Measurements from ENCODE around the gene ADGB.
A peak's percentile ranks its signal among the peaks of the same experiment; 100 is the strongest.
"Not testable (repeated sequence)": the region's sequence is repeated elsewhere in the genome, so short reads cannot be mapped to it uniquely, and the experiment has no call there.

ADGB gene

DNA sequence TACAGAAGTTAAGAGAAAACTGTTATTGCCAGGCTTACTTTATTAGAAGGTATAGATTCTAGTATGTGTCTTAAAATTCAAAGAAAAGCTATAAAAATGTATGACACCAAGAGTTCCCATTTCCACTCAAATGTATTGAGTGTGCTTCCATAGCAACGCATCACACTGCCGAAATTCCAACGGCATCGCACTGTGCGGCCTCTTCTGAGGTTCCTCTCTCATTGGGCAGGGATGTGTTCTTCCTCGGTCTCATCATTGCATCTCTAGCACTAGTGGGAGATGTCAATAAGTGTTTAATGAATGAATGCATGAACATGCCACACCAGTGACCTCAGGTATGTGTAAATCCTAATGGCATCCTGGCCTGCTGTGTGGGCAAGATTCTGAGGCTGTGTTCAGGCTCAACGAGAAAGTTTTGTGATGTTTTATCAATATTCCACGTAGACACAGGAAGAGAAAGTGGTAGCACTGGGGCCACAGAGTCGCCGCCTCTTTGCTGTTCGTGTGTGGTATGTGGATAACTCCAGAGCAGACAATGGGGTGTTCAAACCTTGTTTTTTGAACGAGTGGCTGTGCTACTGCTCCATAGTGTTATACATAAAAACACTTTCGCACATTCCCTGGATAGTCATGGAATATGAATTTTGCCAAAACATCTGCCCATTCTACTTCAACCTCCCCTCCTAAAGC, 171.6 kb downstream of the ADGB start:
- DNase-seq, result no peak

DNA sequence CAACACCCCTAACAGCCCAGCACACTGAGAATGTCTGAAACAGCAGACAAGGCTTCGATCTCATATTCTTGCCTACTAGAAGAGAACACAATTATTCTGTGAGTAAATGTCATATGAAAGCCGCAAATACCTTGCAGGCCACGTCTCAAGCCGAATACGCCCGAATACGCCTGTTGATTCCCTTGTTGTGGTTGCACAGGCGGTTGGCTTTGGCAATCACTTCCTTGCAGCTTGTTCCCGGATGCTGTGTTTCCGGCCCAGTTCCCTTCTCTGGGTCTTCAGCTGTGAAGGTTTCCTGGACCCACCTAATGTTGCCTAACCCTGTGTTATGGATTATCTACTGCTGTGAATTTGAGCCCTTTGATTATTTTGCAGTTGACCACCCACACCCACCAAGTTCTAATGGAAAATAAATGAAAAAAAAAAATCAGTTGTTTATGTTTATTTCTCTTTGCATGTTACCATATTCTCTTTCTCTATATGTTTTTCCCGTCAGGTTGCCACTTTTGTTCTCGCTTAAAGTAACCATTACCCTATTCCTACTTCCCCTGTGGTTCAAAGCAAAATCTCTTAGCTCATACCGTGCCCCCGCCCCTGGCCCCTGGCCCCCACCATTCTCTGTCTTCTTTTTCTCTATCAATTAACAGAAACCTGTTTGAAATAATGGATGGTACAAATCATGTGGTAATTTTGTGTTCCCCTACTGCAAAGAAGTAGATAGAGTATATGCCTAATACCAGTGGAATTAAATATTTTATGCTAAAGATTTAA, 172.4 kb downstream of the ADGB start:
- peak; percentile 24 to 26 for DNase-seq

- no peak for DNase-seq
Measured at GRCh38 chr6:146775220-146775619, 176.4 kb downstream of the ADGB start.

GRCh38 chr6:146781836-146782235, 183.1 kb downstream of the ADGB start:
- DNase-seq, result no peak

GRCh38 chr6:146785001-146785585, 186.3 kb downstream of the ADGB start:
- peak; percentile 10 to 30 for DNase-seq

DNA sequence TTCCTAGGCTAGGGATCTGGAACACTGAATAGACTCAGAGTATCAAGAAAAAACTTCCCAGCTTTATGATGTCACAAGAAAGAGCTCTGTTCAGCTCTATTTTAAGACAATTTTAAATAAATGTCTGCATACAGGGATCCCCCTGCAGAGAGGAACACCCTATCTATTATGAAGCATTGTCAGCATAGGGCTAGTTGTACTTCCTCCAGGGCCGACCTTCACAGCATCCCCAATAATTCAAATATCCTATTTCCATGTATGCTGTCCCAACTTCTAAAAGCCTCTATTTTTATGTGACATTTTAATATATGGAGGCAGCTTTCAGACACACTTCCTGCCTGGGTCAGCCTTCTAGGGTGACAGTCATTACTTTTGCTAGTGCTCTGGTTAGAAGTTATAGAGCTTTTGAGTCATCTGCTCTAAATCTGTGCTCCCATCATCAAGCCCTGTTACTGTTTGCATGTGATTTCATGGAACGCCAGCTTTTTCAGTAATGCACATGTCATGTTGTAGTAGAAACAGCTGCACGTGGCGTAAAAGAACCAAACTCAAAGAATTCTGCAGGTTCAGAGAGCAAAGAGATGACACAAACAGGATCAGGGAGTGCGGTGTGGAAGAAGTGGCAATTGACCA, 189.2 kb downstream of the ADGB start:
- DNase-seq, result no peak

DNA sequence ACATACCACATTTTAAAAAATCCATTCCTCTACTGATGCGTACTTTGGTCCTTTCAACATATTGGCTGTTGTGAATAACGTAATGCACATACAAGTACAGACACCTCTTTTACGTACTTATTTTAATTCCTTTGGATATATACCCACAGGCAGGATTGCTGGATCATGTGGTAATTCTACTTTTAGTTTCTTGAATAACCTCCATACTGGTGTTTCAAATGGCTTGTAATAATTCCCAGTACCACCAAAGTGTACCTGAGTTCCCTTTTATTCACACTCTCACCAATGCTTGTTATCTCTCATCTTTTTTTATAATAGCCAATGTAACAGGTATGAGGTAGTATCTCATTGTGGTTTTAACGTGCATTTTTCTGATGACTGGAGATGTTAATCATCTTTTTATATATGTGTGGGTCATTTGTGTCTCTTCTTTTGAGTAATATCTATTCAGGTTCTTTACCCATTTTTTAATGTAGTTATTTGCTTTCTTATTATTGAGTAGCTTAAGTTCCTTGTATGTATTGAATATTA, 191.9 kb downstream of the ADGB start:
- no peak for DNase-seq

GRCh38 chr6:146791930-146792329, 193.2 kb downstream of the ADGB start:
- no peak for DNase-seq

DNA sequence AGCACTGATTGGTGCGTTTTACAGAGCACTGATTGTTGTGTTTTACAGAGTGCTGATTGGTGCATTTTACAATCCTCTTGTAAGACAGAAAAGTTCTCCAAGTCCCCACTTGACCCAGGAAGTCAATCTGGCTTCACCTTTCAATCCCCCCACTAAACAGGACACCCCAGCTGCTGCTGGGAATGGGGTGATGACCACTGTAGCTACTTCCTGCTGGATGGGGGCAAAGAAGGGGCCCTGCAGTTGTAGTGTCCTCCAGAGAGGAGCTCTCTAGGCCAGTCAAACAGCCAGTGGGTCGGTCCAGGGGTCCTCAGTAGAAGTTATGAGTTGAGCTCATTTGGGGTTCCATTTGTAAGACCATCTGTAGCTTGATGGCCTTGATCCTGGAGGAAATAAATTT, 194.4 kb downstream of the ADGB start:
- DNase-seq, result not testable (repeated sequence)

DNA sequence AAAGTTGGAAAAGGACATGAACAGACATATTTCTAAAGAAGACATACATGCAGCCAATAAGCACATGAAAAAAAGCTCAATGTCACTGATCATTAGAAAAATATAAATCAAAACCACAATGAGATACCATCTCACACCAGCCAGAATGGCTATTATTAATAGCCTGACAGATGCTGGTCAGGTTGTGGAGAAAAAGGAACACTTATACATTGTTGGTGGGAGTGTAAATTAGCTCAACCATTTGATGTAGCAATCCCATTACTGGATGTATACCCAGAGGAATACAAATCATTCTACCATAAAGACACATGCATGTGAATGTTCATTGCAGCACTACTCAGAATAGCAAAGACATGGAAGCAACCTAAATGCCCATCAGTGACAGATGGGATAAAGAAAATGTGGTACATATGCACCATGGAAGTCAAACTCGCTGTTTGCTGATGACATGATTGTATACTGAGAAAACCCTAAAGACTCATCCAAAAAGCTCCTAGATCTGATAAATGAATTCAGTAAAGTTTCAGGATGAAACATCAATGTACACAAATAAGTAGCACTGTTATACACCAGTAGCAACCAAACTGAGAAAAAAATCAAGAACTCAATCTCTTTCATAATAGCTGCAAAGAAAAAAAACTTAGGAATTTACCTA, 196.8 kb downstream of the ADGB start:
- no peak for DNase-seq

DNA sequence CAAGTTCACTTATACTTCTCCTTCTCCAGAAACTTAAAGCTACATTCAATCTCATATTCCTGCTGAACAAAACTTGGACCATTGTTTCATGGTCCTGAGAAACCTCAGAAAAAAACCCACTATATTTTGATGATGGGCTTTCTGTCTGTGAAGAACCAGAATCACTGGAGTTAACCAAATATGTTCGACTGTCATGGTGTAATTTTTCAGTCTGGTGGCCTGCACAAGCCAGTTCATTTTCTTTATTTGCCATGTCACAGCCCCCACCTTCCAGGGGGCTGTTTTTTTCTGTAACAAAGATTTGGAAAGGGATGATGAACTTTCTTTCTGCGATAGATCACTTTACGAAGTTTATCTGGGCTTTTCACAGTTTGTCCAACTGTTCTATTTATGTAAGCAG, 204.4 kb downstream of the ADGB start:
- DNase-seq, result not testable (repeated sequence)

GRCh38 chr6:146803601-146804000, 204.8 kb downstream of the ADGB start:
- no peak for DNase-seq

- no peak for DNase-seq
Measured at GRCh38 chr6:146805546-146806325, 207.0 kb downstream of the ADGB start.

GRCh38 chr6:146809014-146809413, 210.2 kb downstream of the ADGB start:
- DNase-seq, result not testable (repeated sequence)

- not testable (repeated sequence) for DNase-seq
Measured at GRCh38 chr6:146812811-146813321, 214.1 kb downstream of the ADGB start.

DNA sequence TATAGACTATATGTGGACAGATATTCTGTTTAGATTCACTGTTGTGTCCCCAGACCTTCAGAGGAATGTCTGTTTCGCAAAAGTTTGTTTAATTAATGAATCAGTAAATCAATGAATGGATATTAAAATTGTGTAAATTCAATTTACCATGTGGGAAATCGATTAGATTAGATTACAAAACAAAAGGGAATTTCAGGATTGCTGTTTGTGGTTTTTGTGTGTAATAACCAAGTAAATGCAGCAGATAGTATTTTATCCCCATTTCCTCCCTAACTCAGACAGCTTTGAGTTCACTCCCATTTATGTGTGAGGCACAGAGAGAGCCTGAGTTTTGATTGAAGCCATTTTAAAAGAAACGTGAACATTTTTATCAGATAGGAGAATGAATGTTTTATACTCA, 214.8 kb downstream of the ADGB start:
- DNase-seq, result no peak

- no peak for DNase-seq
Measured at GRCh38 chr6:146814148-146814750, 215.5 kb downstream of the ADGB start.

GRCh38 chr6:146815511-146816462, 217.0 kb downstream of the ADGB start:
- not testable (repeated sequence) for DNase-seq

- no peak for DNase-seq
Measured at GRCh38 chr6:146819596-146820320, 221.0 kb downstream of the ADGB start.
